Measurements from ENCODE around the gene MYO1D. TPM values are rescaled to one million over a fixed set of nuclear protein-coding genes. Genes with fewer than 3 reads are reported as not detected.

The MYO1D gene
- total RNA-seq, 1 donor from 2014 or later: 18.0 TPM

DNA sequence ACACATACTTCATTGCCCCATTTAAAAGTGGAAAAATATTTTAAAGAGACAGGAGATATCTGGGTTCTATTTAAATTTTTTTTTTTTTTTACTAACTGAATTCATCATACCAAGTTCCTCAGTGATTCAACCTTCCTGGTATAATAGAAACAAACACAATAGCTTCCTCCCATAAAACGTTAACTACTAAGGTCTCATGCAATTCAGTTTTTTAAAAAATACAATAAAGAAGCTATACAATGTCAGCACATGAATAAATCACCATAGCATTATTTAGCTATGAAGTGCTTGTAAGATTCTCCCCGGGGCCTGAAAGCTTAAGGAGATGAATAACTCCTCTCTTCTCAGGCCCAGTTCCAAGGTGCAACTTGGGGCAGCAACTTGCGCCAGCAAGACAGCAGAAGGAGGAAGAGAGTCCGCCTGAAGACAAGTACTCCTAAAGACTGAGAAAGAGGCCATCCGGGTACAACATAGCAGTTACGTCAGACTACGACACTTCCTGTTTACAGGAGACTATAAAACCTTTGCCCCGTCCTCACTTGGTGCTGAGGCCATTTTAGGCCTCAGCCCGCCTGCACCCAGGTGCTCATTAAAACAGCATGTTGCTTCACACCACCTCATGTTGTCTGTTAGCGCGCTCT, 81.5 kb downstream of the MYO1D start:
- Histone ChIP-seq H3K9me3 (ENCODE audit: insufficient read depth, low read depth, low read length) (no peaks in the 10 kb centered on the region), H2AFZ (ENCODE audit: low read depth, low read length) (no peak overlapping the region), H3K36me3 (ENCODE audit: insufficient read depth, low read length) (no peaks in the 10 kb centered on the region), H3K9ac (ENCODE audit: low read length) (no peak overlapping the region), H3K27me3 (ENCODE audit: insufficient read depth, low read length) (no peaks in the 10 kb centered on the region), H3K27ac (ENCODE audit: low read depth, low read length) (no peak overlapping the region), H3K79me2 (ENCODE audit: insufficient read depth, low read length) (no peaks in the 10 kb centered on the region), H3K4me1 (ENCODE audit: insufficient read depth, low read length) (no peaks in the 10 kb centered on the region), H3K4me3 (ENCODE audit: insufficient read depth, low read depth, low read length) (no peak overlapping the region), H3K4me2 (ENCODE audit: low read length) (no peak overlapping the region), H4K20me1 (ENCODE audit: insufficient read depth, low read length) (no peaks in the 10 kb centered on the region)
- Mint-ChIP-seq H3K4me3 (ENCODE audit: unreplicated experiment) (no peak overlapping the region), H3K4me1 (ENCODE audit: low read depth, unreplicated experiment) (peaks cover 19% of the 10 kb centered on the region), H3K9me3 (ENCODE audit: unreplicated experiment) (peaks cover 2% of the 10 kb centered on the region), H3K27me3 (ENCODE audit: low read depth, unreplicated experiment) (no peaks in the 10 kb centered on the region), H3K27ac (ENCODE audit: unreplicated experiment) (no peak overlapping the region), H3K36me3 (ENCODE audit: low read depth, unreplicated experiment) (no peaks in the 10 kb centered on the region)
- no peak for DNase-seq (ENCODE audit: low read depth)
- FAIRE-seq: no peak
- TF ChIP-seq EZH2 (IDR thresholded peaks at IDR 0.05; ENCODE audit: insufficient read depth, low read length): no peak
- TF ChIP-seq, protein P1, sequence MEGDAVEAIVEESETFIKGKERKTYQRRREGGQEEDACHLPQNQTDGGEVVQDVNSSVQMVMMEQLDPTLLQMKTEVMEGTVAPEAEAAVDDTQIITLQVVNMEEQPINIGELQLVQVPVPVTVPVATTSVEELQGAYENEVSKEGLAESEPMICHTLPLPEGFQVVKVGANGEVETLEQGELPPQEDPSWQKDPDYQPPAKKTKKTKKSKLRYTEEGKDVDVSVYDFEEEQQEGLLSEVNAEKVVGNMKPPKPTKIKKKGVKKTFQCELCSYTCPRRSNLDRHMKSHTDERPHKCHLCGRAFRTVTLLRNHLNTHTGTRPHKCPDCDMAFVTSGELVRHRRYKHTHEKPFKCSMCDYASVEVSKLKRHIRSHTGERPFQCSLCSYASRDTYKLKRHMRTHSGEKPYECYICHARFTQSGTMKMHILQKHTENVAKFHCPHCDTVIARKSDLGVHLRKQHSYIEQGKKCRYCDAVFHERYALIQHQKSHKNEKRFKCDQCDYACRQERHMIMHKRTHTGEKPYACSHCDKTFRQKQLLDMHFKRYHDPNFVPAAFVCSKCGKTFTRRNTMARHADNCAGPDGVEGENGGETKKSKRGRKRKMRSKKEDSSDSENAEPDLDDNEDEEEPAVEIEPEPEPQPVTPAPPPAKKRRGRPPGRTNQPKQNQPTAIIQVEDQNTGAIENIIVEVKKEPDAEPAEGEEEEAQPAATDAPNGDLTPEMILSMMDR (IDR thresholded peaks at IDR 0.05; ENCODE audit: insufficient read depth, low read depth, low read length): no peak

DNA sequence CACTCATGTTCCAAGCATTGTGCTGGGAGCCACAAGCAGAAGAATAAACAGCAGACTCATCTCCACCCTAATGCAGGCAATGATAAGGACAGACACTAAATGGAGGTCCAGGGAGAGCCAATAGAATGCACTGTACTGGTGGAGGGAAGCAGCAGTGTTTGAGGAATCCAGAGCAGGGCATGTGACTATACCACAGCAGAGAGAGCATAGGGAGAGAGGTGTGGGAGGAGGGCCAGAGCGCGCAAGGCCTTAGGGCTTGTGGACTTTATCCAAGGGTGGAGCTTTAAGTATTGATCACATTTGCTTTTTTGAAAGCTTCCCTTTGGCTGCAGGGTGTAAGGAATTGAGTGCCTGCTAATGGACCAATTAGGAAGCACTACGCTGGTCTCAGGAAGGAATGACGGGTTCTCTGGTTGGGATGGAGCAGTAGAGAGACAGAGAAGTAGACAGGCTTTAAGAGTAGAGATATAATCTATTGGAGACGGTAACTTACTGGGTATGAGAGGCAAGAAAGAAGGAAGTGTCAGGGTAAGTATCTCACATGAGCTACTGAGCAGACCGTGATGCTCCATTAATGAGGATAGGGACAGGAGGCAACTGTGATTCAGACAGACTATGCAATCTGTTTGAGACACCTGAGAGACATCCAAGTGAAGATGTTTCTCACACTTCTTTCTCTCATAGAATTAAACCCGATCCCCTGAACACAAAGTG, 82.2 kb downstream of the MYO1D start:
- Histone ChIP-seq H3K79me2 (ENCODE audit: insufficient read depth, low read length) (no peaks in the 10 kb centered on the region), H3K4me3 (ENCODE audit: insufficient read depth, low read depth, low read length) (no peak overlapping the region), H3K4me1 (ENCODE audit: insufficient read depth, low read length) (no peaks in the 10 kb centered on the region), H3K9ac (ENCODE audit: low read length) (no peak overlapping the region), H2AFZ (ENCODE audit: low read depth, low read length) (no peak overlapping the region), H3K9me3 (ENCODE audit: insufficient read depth, low read depth, low read length) (no peaks in the 10 kb centered on the region), H3K27me3 (ENCODE audit: insufficient read depth, low read length) (no peaks in the 10 kb centered on the region), H3K27ac (ENCODE audit: low read depth, low read length) (no peak overlapping the region), H3K4me2 (ENCODE audit: low read length) (no peak overlapping the region), H3K36me3 (ENCODE audit: insufficient read depth, low read length) (no peaks in the 10 kb centered on the region), H4K20me1 (ENCODE audit: insufficient read depth, low read length) (no peaks in the 10 kb centered on the region)
- Mint-ChIP-seq H3K9me3 (ENCODE audit: unreplicated experiment) (peaks cover 2% of the 10 kb centered on the region), H3K36me3 (ENCODE audit: low read depth, unreplicated experiment) (no peaks in the 10 kb centered on the region), H3K4me1 (ENCODE audit: low read depth, unreplicated experiment) (peaks cover 19% of the 10 kb centered on the region), H3K4me3 (ENCODE audit: unreplicated experiment) (no peak overlapping the region), H3K27me3 (ENCODE audit: low read depth, unreplicated experiment) (no peaks in the 10 kb centered on the region), H3K27ac (ENCODE audit: unreplicated experiment) (no peak overlapping the region)
- DNase-seq (ENCODE audit: low read depth) (no peak), FAIRE-seq (peak; percentile 29)
- TF ChIP-seq EZH2 (IDR thresholded peaks at IDR 0.05; ENCODE audit: insufficient read depth, low read length): no peak
- TF ChIP-seq, protein P1 (IDR thresholded peaks at IDR 0.05; ENCODE audit: insufficient read depth, low read depth, low read length): no peak

DNA sequence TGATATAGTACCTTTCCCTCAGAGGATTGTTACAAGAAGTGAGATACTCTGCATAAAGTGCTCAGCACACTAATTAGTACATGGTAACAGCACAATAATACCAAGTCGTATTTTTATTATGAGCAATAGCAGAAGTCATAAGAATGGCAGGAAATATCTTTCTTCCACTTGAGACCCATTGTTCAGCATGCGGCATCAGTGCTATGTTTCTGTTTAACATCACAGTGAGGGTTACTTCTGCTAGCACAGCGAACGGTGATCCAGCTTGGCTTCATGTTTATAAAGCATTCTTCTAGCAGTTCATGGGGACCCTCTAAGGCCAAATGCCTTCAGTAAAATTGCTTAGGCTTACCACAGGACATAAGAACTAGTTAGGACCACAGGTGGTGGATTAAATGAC, 83.1 kb downstream of the MYO1D start:
- DNase-seq (ENCODE audit: low read depth) (no peak), FAIRE-seq (no peak)
- Histone ChIP-seq H3K27me3 (ENCODE audit: insufficient read depth, low read length) (no peaks in the 10 kb centered on the region), H3K4me2 (ENCODE audit: low read length) (no peak overlapping the region), H4K20me1 (ENCODE audit: insufficient read depth, low read length) (no peaks in the 10 kb centered on the region), H3K79me2 (ENCODE audit: insufficient read depth, low read length) (no peaks in the 10 kb centered on the region), H3K27ac (ENCODE audit: low read depth, low read length) (no peak overlapping the region), H2AFZ (ENCODE audit: low read depth, low read length) (no peak overlapping the region), H3K9me3 (ENCODE audit: insufficient read depth, low read depth, low read length) (no peaks in the 10 kb centered on the region), H3K9ac (ENCODE audit: low read length) (no peak overlapping the region), H3K36me3 (ENCODE audit: insufficient read depth, low read length) (no peaks in the 10 kb centered on the region), H3K4me1 (ENCODE audit: insufficient read depth, low read length) (no peaks in the 10 kb centered on the region), H3K4me3 (ENCODE audit: insufficient read depth, low read depth, low read length) (no peak overlapping the region)
- peaks cover 13% of the 10 kb centered on the region for H3K4me1 Mint-ChIP-seq (ENCODE audit: low read depth, unreplicated experiment)
- TF ChIP-seq, protein P1 (IDR thresholded peaks at IDR 0.05; ENCODE audit: insufficient read depth, low read depth, low read length): no peak
- no peak for TF ChIP-seq EZH2 (IDR thresholded peaks at IDR 0.05; ENCODE audit: insufficient read depth, low read length)
- H3K4me3 Mint-ChIP-seq (ENCODE audit: unreplicated experiment): no peak overlapping the region
- no peaks in the 10 kb centered on the region for H3K27me3 Mint-ChIP-seq (ENCODE audit: low read depth, unreplicated experiment)
- H3K27ac Mint-ChIP-seq (ENCODE audit: unreplicated experiment): no peak overlapping the region
- no peaks in the 10 kb centered on the region for H3K36me3 Mint-ChIP-seq (ENCODE audit: low read depth, unreplicated experiment)
- H3K9me3 Mint-ChIP-seq (ENCODE audit: unreplicated experiment): peaks cover 2% of the 10 kb centered on the region
